ENCODE measurements around the gene FBXW9.

GRCh38 chr19:12641456-12641855, 55.0 kb downstream of the FBXW9 start:
- TF ChIP-seq RAD21 (IDR thresholded peaks at IDR 0.05; ENCODE audit: low read depth) (no peak), EP300 (IDR thresholded peaks at IDR 0.05; ENCODE audit: borderline replicate concordance) (no peak), MAX (IDR thresholded peaks at IDR 0.05) (no peak), CEBPB (IDR thresholded peaks at IDR 0.05) (no peak)
